ENCODE data around the gene PPP2R2C.

Gene PPP2R2C

DNA sequence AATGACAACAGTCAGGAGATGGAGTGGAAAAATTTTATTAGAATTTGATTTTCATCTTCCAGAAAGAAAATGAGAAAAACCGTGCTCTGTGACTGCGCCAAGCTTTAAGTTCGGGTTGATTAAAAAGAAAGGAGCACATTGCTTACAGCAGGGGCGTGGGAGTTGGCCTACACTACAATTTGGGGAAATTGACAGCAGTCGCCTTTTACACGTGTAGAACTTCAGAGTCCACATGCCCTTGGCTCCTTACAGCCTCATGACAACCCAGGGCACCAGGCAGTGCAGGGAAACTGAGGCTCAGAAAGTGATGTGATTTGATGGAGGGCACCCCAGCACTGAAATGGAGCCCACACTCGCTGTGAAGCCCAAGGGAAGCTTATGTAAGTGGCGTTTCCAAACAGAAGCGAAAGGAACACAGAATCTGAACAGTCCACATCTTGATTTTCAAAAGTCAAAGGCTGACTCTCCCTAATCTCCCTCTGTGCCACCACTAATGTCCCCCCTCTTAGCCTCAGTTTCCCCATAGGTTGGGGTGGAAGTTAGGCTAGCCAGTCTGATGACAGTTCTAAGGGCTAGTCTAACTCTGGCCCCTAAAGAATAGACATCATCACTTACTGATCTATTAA, 5.5 kb downstream of the PPP2R2C start:
- no peak for DNase-seq

- DNase-seq, result no peak
Measured at GRCh38 chr4:6465955-6466354, 6.5 kb downstream of the PPP2R2C start.

- DNase-seq, result no peak
Measured at GRCh38 chr4:6464842-6465588, 7.4 kb downstream of the PPP2R2C start.

DNA sequence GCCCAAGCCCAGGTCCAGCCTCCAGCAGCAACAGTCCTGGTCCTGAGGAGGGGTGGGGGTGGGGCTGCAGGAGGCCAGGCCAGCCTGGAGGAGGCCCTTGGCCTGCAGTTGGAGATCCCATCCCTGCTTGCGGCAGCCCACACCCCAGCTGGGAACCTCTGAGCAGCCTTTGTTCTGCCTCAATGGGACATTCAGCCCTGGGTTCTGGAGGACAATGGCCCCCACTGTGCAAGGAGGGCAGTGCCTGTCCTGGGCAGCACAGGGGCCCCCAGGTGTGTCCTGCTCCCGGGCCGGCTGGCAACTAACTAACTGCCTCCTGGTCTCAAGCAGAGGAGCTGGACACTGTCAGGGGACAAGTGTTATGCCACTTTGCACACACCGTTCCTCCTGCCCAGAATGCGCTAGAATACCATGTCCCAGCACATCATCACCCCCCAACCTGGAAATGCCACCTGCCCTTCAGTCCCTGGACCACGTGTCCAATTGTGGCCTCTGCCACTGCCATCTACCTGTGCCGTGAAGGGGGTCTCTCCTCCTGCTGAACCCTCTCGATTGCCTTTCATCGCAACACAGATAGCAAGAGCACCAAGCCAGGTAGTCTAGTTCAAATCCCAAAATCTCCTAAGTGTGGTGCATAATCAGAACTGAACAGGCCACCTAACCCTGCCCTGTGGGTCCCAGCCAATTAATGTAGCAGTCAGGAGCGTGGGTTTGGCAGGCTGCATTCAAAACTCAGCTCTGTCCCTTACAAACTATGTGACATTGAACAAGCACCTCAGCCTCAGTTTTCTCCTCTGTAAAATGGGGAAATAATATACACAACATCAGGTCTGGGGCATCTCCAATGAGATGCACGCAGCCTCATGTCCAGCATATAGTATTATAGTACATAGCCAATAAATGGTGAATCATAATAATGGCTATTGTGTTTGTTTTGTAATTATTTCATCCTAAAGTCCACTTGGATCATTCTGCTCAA, 8.8 kb downstream of the PPP2R2C start:
- no peak for DNase-seq

- no peak for DNase-seq
Measured at GRCh38 chr4:6461301-6462165, 10.9 kb downstream of the PPP2R2C start.

DNA sequence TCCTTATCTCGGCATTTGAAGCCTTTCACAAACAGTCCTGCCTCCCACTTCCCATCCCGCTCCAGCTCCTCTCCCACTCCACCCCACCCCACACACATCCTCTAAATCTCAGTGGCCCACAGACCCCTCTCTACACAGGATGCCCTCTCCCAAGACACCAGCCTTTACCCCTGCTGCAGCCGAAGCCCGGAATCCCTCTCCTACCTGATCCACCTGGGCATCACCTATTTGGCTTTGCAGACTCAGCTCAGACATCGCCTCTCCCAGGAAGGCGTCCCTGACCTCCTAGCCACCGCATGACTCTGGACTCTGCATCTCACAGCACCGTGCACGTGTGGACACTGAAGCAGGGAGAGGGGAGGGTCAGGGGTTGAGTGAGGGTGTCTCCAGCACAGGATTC, 11.5 kb downstream of the PPP2R2C start:
- DNase-seq, result no peak

DNA sequence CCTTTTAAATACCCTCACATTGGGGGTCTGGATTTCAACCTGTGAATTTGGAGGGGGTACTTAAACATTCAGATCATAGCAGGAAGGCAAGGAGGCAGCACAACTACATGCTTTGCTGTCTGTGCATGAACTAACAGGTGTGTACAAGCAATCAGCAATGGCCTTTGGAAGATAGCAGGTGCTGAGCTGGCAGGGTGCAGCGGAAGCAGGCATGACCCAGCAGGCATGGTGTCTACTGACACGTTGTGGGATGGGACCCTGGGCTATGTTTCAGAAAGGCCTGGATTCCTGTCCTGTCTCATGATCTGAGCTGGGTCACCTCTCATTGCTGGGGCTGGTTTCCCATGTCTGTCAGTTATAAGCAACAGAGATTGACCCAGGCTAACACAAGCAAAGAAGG, 13.9 kb downstream of the PPP2R2C start:
- no peak for DNase-seq

- DNase-seq, result no peak
Measured at GRCh38 chr4:6456450-6456849, 16.0 kb downstream of the PPP2R2C start.

- no peak for DNase-seq
Measured at GRCh38 chr4:6454112-6454910, 18.1 kb downstream of the PPP2R2C start.

GRCh38 chr4:6453688-6453990, 18.8 kb downstream of the PPP2R2C start:
- DNase-seq, result no peak

- DNase-seq, result no peak
Measured at GRCh38 chr4:6452897-6453687, 19.3 kb downstream of the PPP2R2C start.

DNA sequence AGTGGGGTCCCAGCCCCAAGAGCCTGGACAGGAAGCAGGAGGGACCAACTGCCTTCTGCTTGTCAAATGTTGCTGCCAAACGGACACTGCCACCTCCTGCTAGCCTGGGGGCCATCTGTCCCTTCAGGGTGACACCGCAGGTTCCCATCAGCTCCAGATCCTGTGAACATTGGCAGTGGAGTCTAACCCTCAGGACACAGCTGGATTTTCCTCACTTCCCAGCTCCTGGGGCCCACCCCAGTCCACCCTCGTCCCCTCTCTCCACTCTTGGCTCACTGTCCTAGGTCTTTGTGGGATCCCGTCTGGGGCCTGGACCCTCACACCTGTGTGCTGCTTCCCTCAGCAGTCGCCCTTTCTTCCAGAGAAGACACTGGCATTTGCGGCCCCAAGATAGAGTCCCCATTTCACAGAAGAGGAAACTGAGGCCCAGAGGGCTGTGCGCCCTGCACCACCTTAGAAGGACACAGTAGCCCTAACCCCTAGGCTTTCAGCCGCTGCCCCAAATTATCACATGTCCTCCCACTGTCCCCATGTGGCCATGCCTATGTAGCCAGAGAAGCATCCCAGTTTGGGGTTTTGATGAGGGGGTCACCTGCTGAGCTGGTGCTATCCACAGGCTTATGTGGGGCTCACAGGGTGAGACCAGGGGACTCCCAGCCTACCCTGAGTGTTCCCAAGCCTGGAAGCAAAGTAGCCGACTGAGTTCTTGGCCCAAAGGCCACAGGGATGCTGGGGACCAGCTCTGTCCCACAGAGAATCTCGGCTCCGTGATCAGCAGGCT, 20.1 kb downstream of the PPP2R2C start:
- DNase-seq, result no peak

- DNase-seq, result no peak
Measured at GRCh38 chr4:6451309-6451708, 21.1 kb downstream of the PPP2R2C start.

GRCh38 chr4:6450709-6451108, 21.7 kb downstream of the PPP2R2C start:
- DNase-seq, result no peak

DNA sequence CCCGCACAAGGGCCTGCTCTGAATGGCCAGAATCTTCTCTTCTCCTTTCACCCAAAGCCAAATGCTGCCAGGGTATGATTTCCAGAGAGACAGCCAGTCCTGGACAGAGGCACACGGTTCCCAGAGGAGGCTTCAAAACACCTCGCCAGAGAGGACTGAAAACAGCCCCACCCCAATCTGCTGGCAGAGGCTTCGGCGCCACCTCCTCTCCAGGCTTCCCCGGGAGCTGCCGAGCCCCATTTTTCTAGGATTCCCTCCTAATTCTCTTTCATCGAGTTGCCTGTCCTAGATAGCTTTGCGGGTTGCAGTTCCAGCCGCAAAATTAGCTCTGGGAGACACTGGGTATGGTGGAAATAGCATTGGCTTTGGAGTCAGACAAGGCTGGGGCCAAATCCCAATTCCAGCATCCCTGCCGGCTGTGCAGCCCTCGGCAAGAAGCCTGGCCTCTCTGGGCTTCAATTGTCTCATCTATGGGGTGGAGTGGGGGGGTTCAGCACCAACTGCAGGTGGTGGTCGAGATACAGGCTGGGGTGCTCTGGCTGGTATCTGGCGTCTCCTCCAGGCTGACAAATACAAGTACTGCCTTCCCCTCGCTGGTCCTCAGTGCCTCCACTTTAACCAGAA, 22.6 kb downstream of the PPP2R2C start:
- DNase-seq, result no peak

- no peak for DNase-seq
Measured at GRCh38 chr4:6449335-6449734, 23.1 kb downstream of the PPP2R2C start.

DNA sequence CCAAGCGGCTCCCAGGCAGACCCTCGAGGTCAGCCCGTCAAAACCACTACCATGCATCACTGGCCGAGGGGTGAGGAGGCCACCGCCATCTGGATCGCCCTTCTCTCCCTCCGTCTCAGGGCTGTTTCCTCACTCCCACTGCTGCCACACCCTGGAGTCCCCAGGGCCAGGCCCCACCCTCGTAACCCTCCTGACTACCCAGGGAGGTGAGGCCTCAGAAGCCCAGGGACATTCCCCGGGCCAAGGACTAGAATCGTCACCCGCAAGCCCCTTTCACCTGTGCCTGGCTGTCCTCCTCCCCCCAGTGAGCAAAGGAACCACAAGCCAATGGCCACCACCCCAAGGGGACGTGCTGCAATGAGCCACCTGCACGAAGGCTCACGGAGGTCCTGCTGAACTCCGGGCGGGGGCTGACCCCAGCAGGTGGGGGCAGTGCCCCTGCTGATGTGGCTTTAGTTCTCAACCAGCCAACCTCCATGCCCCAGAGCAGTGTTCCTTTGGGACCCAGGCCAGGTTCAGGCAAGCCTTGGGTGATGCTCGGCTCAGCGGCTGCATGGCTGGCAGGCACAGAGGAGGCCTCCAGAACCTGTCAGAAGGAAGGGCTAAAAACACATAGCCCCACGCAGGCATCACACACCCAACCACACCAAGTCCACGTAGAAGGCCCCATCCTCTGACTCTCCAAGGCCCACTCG, 23.8 kb downstream of the PPP2R2C start:
- no peak for DNase-seq

- no peak for DNase-seq
Measured at GRCh38 chr4:6447672-6448171, 24.7 kb downstream of the PPP2R2C start.
